ENCODE measurements around the gene FAM222A.

- TF ChIP-seq EZH2 (optimal IDR thresholded peaks at IDR 0.05; ENCODE audit: low read depth, low read length) = no peak
- no peak for TF ChIP-seq CTCF (IDR thresholded peaks at IDR 0.05; ENCODE audit: low read length)
- TF ChIP-seq EZH2phosphoT487 (IDR thresholded peaks at IDR 0.05; ENCODE audit: low read length) = no peak
Observed at GRCh38 chr12:109771746-109772621, 58.4 kb downstream of the FAM222A start.

All from MM.1S (cell line).